NK-92 treated with Interleukin-12 subunit alpha and Interleukin-12 subunit beta, amount 100 ng/mL, for 24 hours (cell line): ENCODE measurements around the gene LBHD2.

Experiments used
- DNase-seq: peaks from one replicate; lab custom pipeline; 2025; lab: John Stamatoyannopoulos, UW

LBHD2 gene

GRCh38 chr14:103121121-103121845 is 37.3 kb downstream of the LBHD2 start:
- no peak for DNase-seq

- DNase-seq = no peak
These were observed 38.0 kb downstream of the LBHD2 start for GRCh38 chr14:103121846-103122584.

- DNase-seq = no peak
These were observed 38.6 kb downstream of the LBHD2 start for GRCh38 chr14:103122585-103122946.

- no peak for DNase-seq
These were observed 39.1 kb downstream of the LBHD2 start, which contains the start of gene TNFAIP2 for GRCh38 chr14:103122947-103123633. Gene TNFAIP2 (plus strand): TSS chr14:103123461. CDS start chr14:103126458, 2,997 bp downstream.

- no peak for DNase-seq
These were observed 39.9 kb downstream of the LBHD2 start for GRCh38 chr14:103123634-103124500.

- DNase-seq = no peak
These were observed 40.5 kb downstream of the LBHD2 start for GRCh38 chr14:103124501-103125001.

- no peak for DNase-seq
These were observed 41.4 kb downstream of the LBHD2 start for GRCh38 chr14:103125098-103126070.

GRCh38 chr14:103126088-103126872 is 42.3 kb downstream of the LBHD2 start:
- DNase-seq = no peak

- no peak for DNase-seq
These were observed 42.9 kb downstream of the LBHD2 start for GRCh38 chr14:103126873-103127304.

GRCh38 chr14:103127356-103127755 is 43.3 kb downstream of the LBHD2 start:
- DNase-seq = no peak

- DNase-seq = no peak
These were observed 44.0 kb downstream of the LBHD2 start for GRCh38 chr14:103127861-103128598.

- no peak for DNase-seq
These were observed 44.8 kb downstream of the LBHD2 start for GRCh38 chr14:103128631-103129300.

- DNase-seq = no peak
These were observed 45.4 kb downstream of the LBHD2 start for GRCh38 chr14:103129301-103130016.

GRCh38 chr14:103130017-103130764 is 46.2 kb downstream of the LBHD2 start:
- no peak for DNase-seq

- no peak for DNase-seq
These were observed 47.0 kb downstream of the LBHD2 start for GRCh38 chr14:103130965-103131364.

- DNase-seq = no peak
These were observed 47.6 kb downstream of the LBHD2 start for GRCh38 chr14:103131580-103131979.
